SU-DHL-6 (cell line): ENCODE data around the gene LRP1.

Experiments
- H2AFZ ChIP-seq: fragments of 200-600 bp; sonication (generic); 2 replicates; pipeline ENCODE4 v1.6.1; 2014; ENCODE audit warnings: low read depth, mild to moderate bottlenecking, moderate library complexity, mixed read lengths, antibody characterized with exemption, low read length; ENCODE audit not compliant: severe bottlenecking
- H3F3A ChIP-seq: fragments of 200-600 bp; shearing (Covaris generic); 2 replicates; pipeline ENCODE4 v1.6.0; 2016; ENCODE audit warnings: antibody characterized with exemption, mild to moderate bottlenecking; ENCODE audit not compliant: insufficient read depth
- H3K27ac ChIP-seq: fragments of 200-600 bp; sonication (generic); 2 replicates; pipeline ENCODE4 v1.5.1; 2016; ENCODE audit warnings: low read depth, mild to moderate bottlenecking, low read length, moderate library complexity, mixed read lengths
- H3K27me3 ChIP-seq: fragments of 200-600 bp; sonication (generic), shearing (Covaris generic); 2 replicates; pipeline ENCODE4 v1.6.0; 2014; ENCODE audit warnings: mild to moderate bottlenecking, low read length
- H3K36me3 ChIP-seq: fragments of 200-600 bp; sonication (generic); 2 replicates; pipeline ENCODE4 v1.6.1; 2014; ENCODE audit warnings: mild to moderate bottlenecking, low read length, mixed read lengths
- H3K4me2 ChIP-seq: fragments of 300-600, 200-600 bp; shearing (Covaris generic), sonication (generic); 2 replicates; pipeline ENCODE4 v1.6.0; 2014; ENCODE audit warnings: low read length, low read depth, mild to moderate bottlenecking; ENCODE audit not compliant: poor library complexity, severe bottlenecking
- H3K4me3 ChIP-seq: fragments of 200-600 bp; sonication (generic); 2 replicates; pipeline ENCODE4 v1.5.1; 2014; ENCODE audit warnings: antibody characterized with exemption, low read length, mild to moderate bottlenecking, mixed read lengths; ENCODE audit not compliant: insufficient read depth, poor library complexity, severe bottlenecking
- H3K79me2 ChIP-seq: fragments of 200-600 bp; sonication (generic); 2 replicates; pipeline ENCODE4 v1.6.1; 2014; ENCODE audit warnings: mild to moderate bottlenecking, low read length, moderate library complexity; ENCODE audit not compliant: insufficient read depth
- H3K9ac ChIP-seq: fragments of 200-600 bp; sonication (generic); 2 replicates; pipeline ENCODE4 v1.7.0; 2014; ENCODE audit warnings: mild to moderate bottlenecking, low read length
- H3K9me2 ChIP-seq: fragments of 200-600 bp; sonication (generic); replicated peaks from 2 replicates; pipeline ENCODE4 v1.6.1; 2014; ENCODE audit warnings: low read length; ENCODE audit not compliant: insufficient read depth
- H3K9me3 ChIP-seq: fragments of 200-600 bp; sonication (generic); 2 replicates; pipeline ENCODE4 v1.6.1; 2014; ENCODE audit warnings: low read length, mixed read lengths; ENCODE audit not compliant: insufficient read depth
- H4K20me1 ChIP-seq: fragments of 200-600 bp; sonication (generic); 2 replicates; pipeline ENCODE4 v1.6.1; 2014; ENCODE audit warnings: low read depth, mild to moderate bottlenecking, antibody characterized with exemption, low read length, moderate library complexity, mixed read lengths
- CTCF ChIP-seq: fragments of 200-600 bp; sonication (generic); IDR thresholded peaks from one replicate; pipeline ENCODE4 v1.5.1; 2017; ENCODE audit warnings: antibody characterized with exemption, mild to moderate bottlenecking, low read length, moderate library complexity; ENCODE audit not compliant: insufficient read depth, poor library complexity, severe bottlenecking
- EZH2phosphoT487 ChIP-seq: fragments of 200-600 bp; sonication (generic), shearing (Covaris generic); conservative IDR thresholded peaks from 2 replicates; pipeline ENCODE4 v1.6.1; 2018; ENCODE audit warnings: mild to moderate bottlenecking, antibody characterized with exemption, low read length, moderate library complexity, mixed read lengths

LRP1 gene

DNA sequence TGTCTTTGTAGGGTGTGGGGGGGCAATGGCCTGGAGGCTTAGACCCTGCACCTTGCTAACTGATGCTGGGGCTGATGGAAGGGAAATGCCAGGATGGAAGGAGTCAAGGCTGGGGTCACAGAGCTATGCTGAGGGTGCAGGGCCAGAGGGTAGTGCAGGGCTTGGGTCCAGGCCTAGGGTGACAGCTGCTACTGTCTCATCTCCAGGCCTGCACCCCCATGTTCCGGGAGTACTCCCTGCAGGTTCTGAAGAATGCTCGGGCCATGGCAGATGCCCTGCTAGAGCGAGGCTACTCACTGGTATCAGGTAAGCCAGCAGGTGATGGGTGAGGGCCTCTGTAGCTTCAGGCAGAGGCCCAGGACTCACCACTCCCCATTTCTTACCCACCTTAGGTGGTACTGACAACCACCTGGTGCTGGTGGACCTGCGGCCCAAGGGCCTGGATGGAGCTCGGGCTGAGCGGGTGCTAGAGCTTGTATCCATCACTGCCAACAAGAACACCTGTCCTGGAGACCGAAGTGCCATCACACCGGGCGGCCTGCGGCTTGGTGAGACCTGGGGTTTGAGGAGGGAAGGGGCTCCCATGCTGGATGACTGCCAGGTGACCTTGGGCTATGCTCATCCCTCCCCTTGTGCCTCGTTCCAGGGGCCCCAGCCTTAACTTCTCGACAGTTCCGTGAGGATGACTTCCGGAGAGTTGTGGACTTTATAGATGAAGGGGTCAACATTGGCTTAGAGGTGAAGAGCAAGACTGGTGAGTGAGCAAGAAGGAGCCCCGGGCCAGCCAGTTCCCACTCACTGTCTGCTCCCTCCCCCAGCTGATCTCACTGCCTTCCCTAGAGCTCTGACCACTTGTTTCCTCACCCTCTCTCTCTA lies 105.3 kb downstream of the LRP1 start:
- no peak overlapping the region; the same call in 1 of the 2 replicates for H3K9ac ChIP-seq
- no peak for TF ChIP-seq EZH2phosphoT487
- no peak for TF ChIP-seq CTCF
- no peaks in the 10 kb centered on the region; the same call in 1 of the 2 replicates for H4K20me1 ChIP-seq
- H3K36me3 ChIP-seq = peaks cover 23% of the 10 kb centered on the region
- peak overlapping the region; percentile 30 for H3K4me2 ChIP-seq
- H3K27me3 ChIP-seq = no peaks in the 10 kb centered on the region
- no peak overlapping the region for H3K4me3 ChIP-seq
- no peaks in the 10 kb centered on the region for H3K9me2 ChIP-seq
- H2AFZ ChIP-seq = no peak overlapping the region
- H3K27ac ChIP-seq = peak overlapping the region; percentile 51
- peaks cover 15% of the 10 kb centered on the region for H3F3A ChIP-seq
- no peaks in the 10 kb centered on the region for H3K9me3 ChIP-seq
- peaks cover 30% of the 10 kb centered on the region for H3K79me2 ChIP-seq

- H3K36me3 ChIP-seq = peaks cover 23% of the 10 kb centered on the region
- H3K9ac ChIP-seq = no peak overlapping the region; the same call in 1 of the 2 replicates
- no peaks in the 10 kb centered on the region for H3K9me2 ChIP-seq
- H3K4me2 ChIP-seq = peak overlapping the region; percentile 30
- H3F3A ChIP-seq = peaks cover 15% of the 10 kb centered on the region
- H3K27me3 ChIP-seq = no peaks in the 10 kb centered on the region
- H3K27ac ChIP-seq = peak overlapping the region; percentile 51
- no peaks in the 10 kb centered on the region for H3K9me3 ChIP-seq
- no peak for TF ChIP-seq EZH2phosphoT487
- no peak for TF ChIP-seq CTCF
- no peak overlapping the region for H3K4me3 ChIP-seq
- no peak overlapping the region for H2AFZ ChIP-seq
- H3K79me2 ChIP-seq = peaks cover 30% of the 10 kb centered on the region
- no peaks in the 10 kb centered on the region; the same call in 1 of the 2 replicates for H4K20me1 ChIP-seq
These were observed 105.9 kb downstream of the LRP1 start for GRCh38 chr12:57234233-57234570.

GRCh38 chr12:57234571-57235016 lies 106.3 kb downstream of the LRP1 start:
- TF ChIP-seq EZH2phosphoT487 (no peak), CTCF (no peak)
- Histone ChIP-seq H3K9me2 (no peaks in the 10 kb centered on the region), H3K9me3 (no peaks in the 10 kb centered on the region), H4K20me1 (no peaks in the 10 kb centered on the region; the same call in 1 of the 2 replicates), H3K9ac (no peak overlapping the region; the same call in 1 of the 2 replicates), H3K79me2 (peaks cover 28% of the 10 kb centered on the region), H3K36me3 (peaks cover 23% of the 10 kb centered on the region), H3F3A (peaks cover 17% of the 10 kb centered on the region), H3K27me3 (no peaks in the 10 kb centered on the region), H3K27ac (peak overlapping the region; percentile 51), H2AFZ (no peak overlapping the region), H3K4me2 (peak overlapping the region; percentile 30), H3K4me3 (no peak overlapping the region)
